Common myeloid progenitor, CD34-positive (primary cell): Measurements from ENCODE around the gene CDC42EP1.

Experiments
- CTCF ChIA-PET: fragments of 350-600 bp; sonication (Branson Sonifier 250); formaldehyde crosslinking; loops from one replicate; lab custom pipeline; 2021; ENCODE audit warnings: antibody characterized with exemption; lab: Charles Lee
- POLR2A ChIA-PET: fragments of 350-600 bp; sonication (Branson Sonifier 250); formaldehyde crosslinking; loops from one replicate; lab custom pipeline; 2021; ENCODE audit warnings: antibody characterized with exemption; lab: Charles Lee
- DNase-seq, 3 donors: peaks; one replicate each; pipeline versions ENCODE4 v3.0.0 to v3.0.0-alpha.2; 2013
- H3K27ac ChIP-seq, 2 experiments: 1 replicate in 1 of 2; 2 replicates in 1 of 2; pipeline ENCODE4 v1.7.0; 2013; ENCODE audit warnings: inconsistent platforms in 2 of 2, low read length in 2 of 2, mild to moderate bottlenecking in 2 of 2, low read depth in 1 of 2, moderate library complexity in 1 of 2; ENCODE audit not compliant: severe bottlenecking in 2 of 2, insufficient read depth in 1 of 2, poor library complexity in 1 of 2
- H3K27me3 ChIP-seq, 5 experiments: replicated peaks in 2 of 5; 1 replicate in 3 of 5; 2 replicates in 2 of 5; pipeline versions ENCODE4 v1.6.1 to v1.7.0; 2013; ENCODE audit warnings: low read length in 4 of 5, mild to moderate bottlenecking in 2 of 5, moderate library complexity in 2 of 5, inconsistent platforms in 1 of 5; ENCODE audit not compliant: insufficient read depth in 5 of 5, control insufficient read depth in 4 of 5
- H3K36me3 ChIP-seq, 4 experiments: 1 replicate in 2 of 4; 2 replicates in 2 of 4; pipeline versions ENCODE4 v1.6.1 to v1.7.0; 2013; ENCODE audit warnings: low read length in 3 of 4, control low read depth in 1 of 4, mild to moderate bottlenecking in 1 of 4; ENCODE audit not compliant: control insufficient read depth in 4 of 4, insufficient read depth in 4 of 4
- H3K4me1 ChIP-seq, 4 experiments: 1 replicate in 3 of 4; 2 replicates in 1 of 4; pipeline versions ENCODE4 v1.6.1 to v1.7.1; 2013; ENCODE audit warnings: low read length in 3 of 4, mild to moderate bottlenecking in 3 of 4, control low read depth in 1 of 4, inconsistent platforms in 1 of 4, moderate library complexity in 1 of 4; ENCODE audit not compliant: control insufficient read depth in 4 of 4, insufficient read depth in 4 of 4; ENCODE audit errors: control extremely low read depth in 1 of 4
- H3K4me3 ChIP-seq, 7 experiments: 1 replicate in 4 of 7; 2 replicates in 3 of 7; pipeline versions ENCODE4 v1.5.1 to v1.7.0; 2013; ENCODE audit warnings: mild to moderate bottlenecking in 7 of 7, low read length in 6 of 7, moderate library complexity in 6 of 7, inconsistent platforms in 2 of 7, low read depth in 2 of 7, control low read depth in 1 of 7; ENCODE audit not compliant: insufficient read depth in 4 of 7, control insufficient read depth in 1 of 7; ENCODE audit errors: extremely low read depth in 1 of 7
- H3K9me3 ChIP-seq, 5 experiments: 1 replicate in 4 of 5; 2 replicates in 1 of 5; pipeline versions ENCODE4 v1.6.1 to v1.7.1; 2013; ENCODE audit warnings: low read length in 4 of 5, mild to moderate bottlenecking in 2 of 5, inconsistent platforms in 1 of 5, low read depth in 1 of 5, moderate library complexity in 1 of 5; ENCODE audit not compliant: control insufficient read depth in 4 of 5, insufficient read depth in 2 of 5; ENCODE audit errors: control extremely low read depth in 1 of 5
- WGBS: methylation state at CpG from one replicate; pipeline ENCODE4 v1.1.5; 2013; ENCODE audit not compliant: insufficient coverage; 5-methylcytosine and 5-hydroxymethylcytosine counted together

CDC42EP1 gene

GRCh38 chr22:37558815-37559214 is 1.5 kb upstream of the CDC42EP1 start:
- H3K4me1 ChIP-seq: peaks cover 0 to 28% (median 20%) of the 10 kb centered on the region in 4 experiments
- ChIA-PET POLR2A (interaction anchor here (0.9 to 1.1 kb wide), 2 partner anchors 12 to 19 kb away, joined by 3 to 5 read pairs; no protein-coding TSS in a partner anchor), CTCF (interaction anchor here (1.5 to 22.0 kb wide), 4 partner anchors 8 to 34 kb away, joined by 4 to 515 read pairs (median 20); no protein-coding TSS in a partner anchor)
- no peak overlapping the region for H3K27ac ChIP-seq
- H3K27me3 ChIP-seq: peaks cover 3 to 71% (median 23%) of the 10 kb centered on the region in 5 experiments
- DNase-seq: no peak
- H3K9me3 ChIP-seq: no peaks in the 10 kb centered on the region
- no peaks in the 10 kb centered on the region for H3K36me3 ChIP-seq
- no peak overlapping the region for H3K4me3 ChIP-seq
- 91% methylated on average over 6 of the region's 7 CpGs for WGBS

DNA sequence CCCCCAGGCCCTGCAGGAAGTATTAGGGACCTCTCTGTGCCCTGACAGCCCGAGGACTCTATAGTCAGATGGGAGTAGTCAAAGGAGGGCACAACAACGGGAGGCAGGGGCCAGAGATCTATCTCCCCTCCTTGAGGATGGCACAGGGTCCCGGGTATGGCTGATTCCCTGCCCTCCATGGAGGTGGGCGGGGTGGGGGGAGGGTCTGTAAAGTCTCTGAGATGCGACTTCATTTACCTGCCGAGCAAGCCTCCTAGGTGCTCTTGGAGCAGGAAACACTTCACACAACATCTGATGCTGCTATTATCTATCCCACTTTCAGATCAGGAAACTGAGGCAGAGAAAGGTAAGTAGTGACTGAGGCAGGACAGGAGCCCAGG is 769 bp upstream of the CDC42EP1 start:
- Histone ChIP-seq H3K4me1 (peaks cover 0 to 31% (median 20%) of the 10 kb centered on the region in 4 experiments), H3K27ac (no peak overlapping the region), H3K4me3 (no peak overlapping the region), H3K9me3 (no peaks in the 10 kb centered on the region), H3K36me3 (no peaks in the 10 kb centered on the region), H3K27me3 (peaks cover 3 to 74% (median 26%) of the 10 kb centered on the region in 5 experiments)
- CTCF ChIA-PET: interaction anchor here (5.1 to 22.0 kb wide), 2 partner anchors 7 to 14 kb away, joined by 33 to 515 read pairs; no protein-coding TSS in a partner anchor
- POLR2A ChIA-PET: interaction anchor here (1.0 kb wide), 1 partner anchor 12 kb away, joined by 3 read pairs; no protein-coding TSS in a partner anchor
- no peak for DNase-seq
- 84% methylated on average over 2 of the region's 6 CpGs for WGBS

DNA sequence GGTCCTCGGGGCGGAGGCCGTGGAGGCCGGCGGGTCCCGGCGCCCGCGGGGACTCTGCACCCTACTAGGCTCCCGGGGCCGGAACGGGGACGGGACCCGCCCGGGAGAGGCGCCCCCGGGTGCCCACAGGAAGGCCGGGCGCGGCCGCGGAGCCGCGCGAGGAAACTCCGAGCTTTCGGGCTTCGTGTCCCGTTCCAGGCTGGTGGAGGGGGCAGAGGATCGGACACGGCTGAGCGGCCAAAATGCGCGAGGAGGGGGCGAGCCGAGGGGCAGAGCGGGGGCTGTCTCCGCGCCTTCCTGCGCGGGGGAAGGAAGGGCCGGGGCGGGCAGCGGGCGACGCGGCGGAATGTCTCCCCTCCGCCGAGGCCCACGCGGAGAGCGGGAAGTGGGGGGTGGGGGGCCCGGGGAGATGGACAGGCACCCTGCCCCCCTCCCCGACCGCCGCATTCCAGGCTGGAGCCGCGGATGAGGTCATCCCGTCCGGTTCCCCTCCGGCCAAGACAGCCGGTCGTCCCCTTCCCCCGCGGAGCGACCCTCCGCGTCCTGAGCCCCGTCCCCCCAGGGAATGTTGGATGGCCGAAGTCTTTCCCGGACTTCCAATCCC is 430 bp downstream of the CDC42EP1 start:
- no peak for DNase-seq

DNA sequence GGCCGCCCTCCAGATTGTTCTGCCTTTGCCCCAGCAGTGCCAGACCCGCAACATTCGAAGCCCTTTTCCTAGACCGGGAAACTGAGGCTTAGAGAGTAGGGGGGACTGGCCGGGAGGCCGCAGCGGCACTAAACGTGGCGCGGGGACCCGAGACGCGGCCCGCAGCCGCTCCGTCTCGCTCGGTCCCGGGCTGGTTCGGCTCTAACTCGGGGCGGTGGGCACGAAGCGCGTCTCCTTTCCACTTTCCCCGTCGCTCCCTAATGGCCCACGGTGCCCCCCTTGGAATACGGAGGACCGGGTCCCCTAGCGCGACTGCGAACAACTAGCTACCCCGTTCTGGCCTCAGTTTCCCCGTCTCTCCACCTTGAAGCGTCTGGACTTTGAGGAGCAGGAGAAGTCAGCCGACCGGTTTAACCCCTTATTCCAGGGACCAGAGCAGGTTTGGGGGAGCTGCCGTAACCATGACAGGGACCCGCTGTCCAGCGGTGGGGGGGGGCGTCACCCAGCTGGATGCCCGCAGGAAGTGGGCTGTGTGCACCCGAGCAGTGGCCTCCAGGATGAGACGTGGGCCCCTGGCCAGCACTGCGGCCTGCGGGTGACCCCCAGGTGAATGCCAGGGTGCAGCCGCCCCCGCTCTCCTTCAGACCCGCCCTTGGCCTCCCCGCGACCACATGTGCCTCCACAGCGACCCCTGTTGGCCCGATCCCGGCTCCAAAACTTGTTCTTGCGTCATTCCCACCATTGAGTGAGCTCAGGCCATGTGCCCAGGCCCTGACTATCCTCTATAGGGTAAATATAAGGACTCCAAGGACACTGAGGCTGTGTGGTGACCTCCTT is 1.1 kb downstream of the CDC42EP1 start:
- Histone ChIP-seq H3K27me3 (peaks cover 3 to 67% (median 23%) of the 10 kb centered on the region in 5 experiments), H3K36me3 (no peaks in the 10 kb centered on the region), H3K4me1 (peaks cover 2 to 40% (median 29%) of the 10 kb centered on the region in 4 experiments), H3K27ac (peak overlapping the region in 1 of 2 experiments; percentile 49), H3K4me3 (peak overlapping the region in 3 of 7 experiments; percentile 20 to 52 (median 50)), H3K9me3 (no peaks in the 10 kb centered on the region)
- POLR2A ChIA-PET: no interaction called here
- DNase-seq: peak; percentile 74 to 90 (median 87)
- CTCF ChIA-PET: interaction anchor here (1.0 to 22.0 kb wide), 11 partner anchors 15 to 302 kb away, joined by 3 to 515 read pairs (median 5); partner anchors contain the start of genes GGA1 and LGALS2
- 2% methylated on average over 54 of the region's 56 CpGs for WGBS

More for the DNA sequence above, 430 bp downstream of the CDC42EP1 start:
- H3K9me3 ChIP-seq: no peaks in the 10 kb centered on the region
- ChIA-PET CTCF (interaction anchor here (1.0 to 22.0 kb wide), 7 partner anchors 15 to 91 kb away, joined by 3 to 515 read pairs (median 6); partner anchors contain the start of gene GGA1), POLR2A (interaction anchor here (1.0 kb wide), 1 partner anchor 13 kb away, joined by 3 read pairs; no protein-coding TSS in a partner anchor)
- peak overlapping the region in 4 of 7 experiments; percentile 36 to 60 (median 51) for H3K4me3 ChIP-seq
- H3K36me3 ChIP-seq: no peaks in the 10 kb centered on the region
- H3K4me1 ChIP-seq: peaks cover 2 to 33% (median 22%) of the 10 kb centered on the region in 4 experiments
- H3K27ac ChIP-seq: peak overlapping the region in 1 of 2 experiments; percentile 49
- WGBS: under 1% methylated on average over 55 of the region's 72 CpGs
- H3K27me3 ChIP-seq: peaks cover 3 to 69% (median 21%) of the 10 kb centered on the region in 5 experiments

DNA sequence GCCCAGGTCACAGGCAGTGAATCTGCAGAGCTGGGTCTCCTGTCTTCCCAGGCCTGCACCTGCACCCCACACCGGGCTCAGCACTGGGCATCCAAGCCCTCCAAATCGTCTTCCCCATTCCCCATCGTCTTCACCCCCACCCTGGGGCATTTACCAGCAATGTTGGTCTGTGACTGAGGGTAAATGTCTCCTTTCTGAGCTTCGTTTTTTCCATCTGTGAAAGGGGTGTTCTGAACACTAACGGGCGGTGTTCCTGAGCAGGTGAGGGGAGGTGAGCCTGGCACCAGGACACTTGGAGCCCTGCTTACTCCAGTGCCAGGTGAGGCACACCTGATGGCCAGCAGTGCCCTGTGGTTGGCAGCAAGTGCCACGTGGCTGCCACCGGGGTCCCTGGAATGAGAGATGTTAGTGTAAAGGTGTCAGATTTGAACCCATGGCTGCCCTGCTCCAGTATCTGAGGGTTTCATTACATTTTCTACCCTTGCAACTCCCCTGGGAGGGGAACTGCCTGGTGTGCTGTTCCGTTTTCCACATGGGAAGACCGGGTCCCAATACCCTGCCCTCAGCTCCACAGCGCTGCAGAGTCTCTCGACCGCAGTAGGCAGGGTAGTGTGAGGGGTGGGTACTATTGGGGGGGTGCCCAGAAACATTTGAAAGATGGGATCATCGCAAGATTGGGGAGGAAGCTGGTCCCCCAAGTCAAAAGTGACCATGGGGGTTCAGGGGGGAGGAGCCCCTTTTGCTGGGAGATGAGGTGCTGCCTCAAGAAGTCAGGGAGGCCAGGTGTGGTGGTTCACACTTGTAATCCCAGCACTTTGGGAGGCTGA is 2.0 kb downstream of the CDC42EP1 start:
- Histone ChIP-seq H3K27me3 (peaks cover 0 to 59% (median 24%) of the 10 kb centered on the region in 5 experiments), H3K36me3 (no peaks in the 10 kb centered on the region), H3K4me1 (peaks cover 5 to 44% (median 35%) of the 10 kb centered on the region in 4 experiments), H3K9me3 (no peaks in the 10 kb centered on the region), H3K27ac (peak overlapping the region in 1 of 2 experiments; percentile 49), H3K4me3 (no peak overlapping the region)
- ChIA-PET POLR2A (no interaction called here), CTCF (interaction anchor here (1.0 to 22.0 kb wide), 11 partner anchors 14 to 303 kb away, joined by 3 to 515 read pairs (median 5); partner anchors contain the start of genes GGA1 and LGALS2)
- WGBS: 84% methylated on average over 7 of the region's 14 CpGs
- DNase-seq: no peak
